ENCODE data around the gene ZNF414.

Gene ZNF414

DNA sequence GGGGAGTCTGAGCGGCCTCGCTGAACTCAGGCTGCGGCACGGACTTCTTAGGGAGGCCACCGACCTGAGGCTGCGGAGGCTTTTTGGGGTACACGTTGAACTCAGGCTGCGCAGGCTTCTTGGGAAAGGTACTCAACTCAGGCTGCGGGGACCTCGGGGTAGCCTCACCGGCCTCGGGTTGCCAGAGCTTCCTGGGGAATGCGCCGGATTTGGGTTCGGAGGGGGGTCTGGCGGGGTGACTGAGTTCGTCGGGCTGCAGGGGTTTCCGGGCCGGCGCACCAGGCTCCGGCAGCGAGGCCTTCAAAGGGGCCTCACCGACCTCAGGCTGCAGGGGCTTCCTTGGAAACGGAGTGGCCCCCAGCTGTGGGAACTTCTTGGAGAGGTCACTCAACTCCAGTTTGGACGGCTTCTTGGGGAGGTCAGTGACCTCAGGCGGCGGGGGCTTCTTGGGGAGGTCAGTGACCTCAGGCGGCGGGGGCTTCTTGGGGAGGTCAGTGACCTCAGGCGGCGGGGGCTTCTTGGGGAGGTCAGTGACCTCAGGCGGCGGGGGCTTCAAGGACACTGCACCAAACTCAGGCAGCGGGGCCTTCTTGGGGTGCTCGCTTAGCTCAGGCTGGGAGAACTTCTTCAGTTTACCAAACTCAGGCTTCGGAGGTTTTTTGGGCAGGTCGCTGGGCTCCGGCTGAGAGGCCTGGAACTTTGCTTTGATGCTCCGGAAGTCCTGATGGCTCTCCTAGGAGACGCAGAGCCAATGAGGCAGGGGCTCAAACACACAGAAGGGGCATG is 14.7 kb downstream of the ZNF414 start:
- no peak overlapping the region for H3K4me3 ChIP-seq (ENCODE audit: low read length)
- no peak for DNase-seq (ENCODE audit: low read depth, low spot score)

DNA sequence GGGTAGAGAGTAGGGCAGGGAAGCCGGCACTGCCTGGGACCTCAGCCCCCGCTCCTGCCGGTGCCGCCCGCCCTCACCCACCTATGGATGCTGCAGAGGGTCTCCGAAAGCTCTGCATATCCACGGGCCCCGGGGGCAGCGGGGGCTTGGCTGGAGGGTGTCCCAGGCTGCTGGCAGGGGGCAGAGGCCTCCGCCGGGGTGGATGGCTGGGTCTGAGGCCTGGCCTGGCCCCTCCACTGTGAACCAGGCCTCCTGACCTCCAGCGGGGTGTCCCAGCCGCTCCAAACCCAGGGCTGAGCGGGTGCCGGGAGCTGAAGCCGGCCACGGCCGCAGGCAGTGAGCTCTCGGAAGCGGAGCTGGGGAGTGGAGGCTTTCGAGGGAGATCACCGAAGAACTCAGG is 15.7 kb downstream of the ZNF414 start:
- no peak overlapping the region for H3K4me3 ChIP-seq (ENCODE audit: low read length)
- no peak for DNase-seq (ENCODE audit: low read depth, low spot score)

DNA sequence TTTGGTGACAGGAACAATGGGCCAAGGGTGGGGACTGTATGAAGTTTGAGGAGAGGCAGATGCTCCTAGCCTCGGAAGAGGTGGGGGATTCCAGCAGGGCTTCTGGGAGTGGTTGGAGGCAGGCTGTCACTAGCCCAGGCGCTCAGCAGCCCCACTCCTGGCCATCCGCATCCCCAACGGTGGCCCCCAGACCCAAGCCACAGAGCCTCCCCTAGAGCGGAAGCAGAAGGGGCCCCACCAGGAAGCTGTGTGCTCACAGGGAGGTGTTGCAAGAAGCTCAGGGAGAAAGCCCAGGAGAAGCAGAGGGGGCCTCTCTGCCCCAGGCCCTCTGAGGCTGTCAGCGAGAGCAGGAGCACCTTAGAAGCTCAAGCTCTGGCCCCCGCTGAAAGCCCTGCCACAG is 19.8 kb downstream of the ZNF414 start:
- H3K4me3 ChIP-seq (ENCODE audit: low read length), result no peak overlapping the region
- peak; percentile 41 for DNase-seq (ENCODE audit: low read depth, low spot score)

DNA sequence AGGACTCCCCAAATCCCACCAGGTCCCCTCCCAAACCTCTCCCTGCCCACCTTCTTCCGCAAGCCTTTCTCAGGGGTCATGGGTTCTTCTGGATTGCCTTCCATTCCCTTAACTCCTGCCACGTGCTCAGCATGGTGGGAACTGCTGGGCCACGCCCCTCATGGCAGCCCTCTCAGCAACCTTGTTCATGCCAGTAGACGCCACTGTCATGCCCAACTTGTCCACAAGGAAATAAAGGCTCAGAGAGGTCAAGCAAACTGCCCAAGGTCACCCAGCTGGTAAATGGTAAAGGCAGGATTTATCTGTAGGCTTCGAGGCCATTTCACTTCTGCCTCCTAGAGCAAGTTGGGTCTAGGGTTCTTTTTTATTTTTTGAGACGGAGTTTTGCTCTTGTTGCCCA is 22.4 kb downstream of the ZNF414 start:
- H3K4me3 ChIP-seq (ENCODE audit: low read length), result no peak overlapping the region
- DNase-seq (ENCODE audit: low read depth, low spot score), result no peak

DNA sequence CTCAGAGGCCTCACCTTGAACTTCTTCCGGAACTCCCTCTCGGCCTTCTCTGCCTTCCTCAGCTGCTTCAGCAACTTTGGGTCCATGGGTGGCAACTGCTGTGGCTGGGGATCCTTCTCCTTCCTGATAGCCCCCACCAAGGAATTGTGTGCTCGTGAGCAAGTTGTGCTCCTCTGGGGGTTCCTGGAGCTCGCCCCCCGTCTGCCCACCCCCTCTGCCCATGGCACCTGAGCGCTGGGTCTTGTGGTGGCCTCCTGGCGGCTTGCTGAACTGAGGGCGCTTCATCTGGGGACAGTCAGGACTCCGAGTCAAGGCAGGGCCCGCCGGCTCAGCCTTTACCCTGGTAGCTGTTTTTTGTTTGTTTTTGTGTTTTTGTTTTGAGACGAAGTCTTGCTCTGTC is 23.1 kb downstream of the ZNF414 start:
- no peak overlapping the region for H3K4me3 ChIP-seq (ENCODE audit: low read length)
- no peak for DNase-seq (ENCODE audit: low read depth, low spot score)

DNA sequence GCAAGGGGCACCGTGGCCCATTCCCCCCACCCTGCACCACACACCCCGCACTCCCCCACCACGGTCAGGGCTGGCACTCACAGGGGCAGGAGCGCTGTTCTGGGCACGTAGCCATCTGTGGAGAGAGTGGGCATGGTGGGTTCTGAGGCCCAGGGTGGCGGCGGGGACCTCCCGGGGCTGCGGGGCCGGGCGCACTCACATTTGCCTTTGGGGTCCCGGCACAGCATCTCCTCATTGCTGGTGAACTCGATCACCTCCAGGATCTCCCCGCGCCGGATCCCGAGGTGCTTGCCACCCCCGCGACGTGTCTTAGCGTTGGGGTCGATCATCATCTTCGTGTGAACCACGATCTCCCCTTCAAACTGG is 23.6 kb downstream of the ZNF414 start:
- DNase-seq (ENCODE audit: low read depth, low spot score), result no peak
- no peak overlapping the region for H3K4me3 ChIP-seq (ENCODE audit: low read length)

DNA sequence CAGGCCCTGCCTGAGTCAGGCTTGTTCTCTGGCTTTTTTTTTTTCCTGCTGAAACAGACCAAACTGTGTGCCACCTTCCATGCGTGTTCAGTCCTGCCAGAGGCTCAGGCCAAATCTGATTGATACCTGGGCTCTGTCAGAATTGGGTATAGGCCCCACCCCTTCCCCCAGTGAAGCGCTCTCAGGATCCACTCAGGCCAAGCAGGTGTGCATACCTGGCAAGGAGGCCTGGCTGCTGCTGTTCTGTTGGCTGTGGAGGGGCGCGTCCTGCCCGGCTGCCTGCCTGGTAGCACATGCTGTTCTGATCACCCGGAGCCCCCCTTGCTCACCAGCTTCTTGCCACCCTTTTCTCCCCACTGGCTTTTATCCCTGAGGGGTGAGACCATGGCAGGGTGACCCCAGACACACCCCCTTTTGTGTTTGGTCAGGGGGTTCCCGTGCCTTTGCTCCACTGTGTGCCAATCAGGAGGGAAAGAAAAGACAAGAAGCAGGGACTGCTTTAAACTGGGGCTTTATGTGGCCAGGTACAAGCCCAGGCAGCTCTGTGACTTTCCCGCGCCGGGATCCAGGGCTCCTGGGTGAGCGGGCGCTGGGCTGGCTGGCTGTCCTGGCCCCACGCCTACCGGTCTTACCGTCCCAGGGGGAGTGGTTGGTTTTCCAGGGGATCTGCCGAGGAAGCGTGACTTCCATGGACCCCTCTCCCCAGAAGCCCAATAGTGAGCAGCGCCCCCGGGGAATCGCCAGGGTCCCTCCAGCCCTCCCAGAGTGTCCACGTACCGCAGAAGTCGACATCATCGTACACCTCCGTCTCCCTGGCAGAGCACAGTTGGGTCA is 24.2 kb downstream of the ZNF414 start:
- DNase-seq (ENCODE audit: low read depth, low spot score), result no peak
- H3K4me3 ChIP-seq (ENCODE audit: low read length), result no peak overlapping the region

DNA sequence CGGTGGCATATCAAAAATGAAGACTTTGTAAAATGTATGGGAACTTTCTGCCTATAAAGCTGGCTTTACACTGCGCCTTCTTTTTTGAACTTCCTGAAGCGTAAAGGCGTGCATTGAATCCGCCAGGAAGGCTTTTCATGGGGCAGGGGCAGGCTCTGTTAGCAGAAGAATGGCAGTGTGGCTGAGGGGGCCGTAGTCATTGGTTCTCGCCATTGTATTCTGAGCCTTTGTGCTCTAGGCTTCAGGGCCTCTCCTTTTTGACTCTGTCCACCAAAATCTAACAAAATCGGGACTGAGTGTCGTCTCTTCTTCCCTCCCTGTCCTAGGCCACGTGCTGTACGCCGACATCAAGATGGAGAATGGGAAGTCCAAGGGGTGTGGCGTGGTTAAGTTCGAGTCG is 25.6 kb downstream of the ZNF414 start:
- DNase-seq (ENCODE audit: low read depth, low spot score), result no peak
- no peak overlapping the region for H3K4me3 ChIP-seq (ENCODE audit: low read length)

DNA sequence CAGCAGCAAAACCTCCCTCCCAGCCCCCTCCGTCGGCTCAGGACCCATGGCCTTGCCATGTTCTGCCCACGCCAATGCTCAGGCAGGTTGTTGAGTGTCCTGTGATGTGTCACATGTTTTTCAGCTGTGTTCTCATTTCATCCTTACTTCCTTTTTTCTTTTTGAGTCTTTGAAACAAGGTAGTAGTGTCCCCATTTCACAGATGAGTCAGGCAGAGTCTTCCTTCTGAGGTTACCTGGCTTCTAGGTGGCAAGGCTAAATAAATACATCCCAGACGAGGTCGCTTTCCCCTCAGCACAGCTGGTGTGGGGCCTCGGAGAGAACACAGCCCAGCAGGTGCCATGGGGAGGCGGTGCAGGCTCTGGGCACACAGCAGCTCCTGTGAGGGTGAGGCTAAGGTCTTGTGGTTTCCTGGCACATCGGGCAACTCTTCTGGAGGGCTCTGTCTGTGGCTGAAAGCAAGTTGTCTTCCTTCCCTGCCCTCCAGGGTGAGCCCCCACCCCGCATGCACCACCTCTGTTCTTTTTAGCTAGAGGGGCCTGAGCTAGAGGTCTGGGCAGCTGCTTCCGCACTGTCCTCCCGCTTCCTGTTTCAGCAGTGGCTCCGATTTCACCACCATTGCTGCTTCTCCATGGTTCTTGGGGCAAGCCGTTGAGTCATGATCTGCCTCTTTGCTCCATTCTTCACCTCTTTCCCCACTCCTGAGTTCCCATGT is 26.7 kb downstream of the ZNF414 start:
- DNase-seq (ENCODE audit: low read depth, low spot score), result peak; percentile 96

DNA sequence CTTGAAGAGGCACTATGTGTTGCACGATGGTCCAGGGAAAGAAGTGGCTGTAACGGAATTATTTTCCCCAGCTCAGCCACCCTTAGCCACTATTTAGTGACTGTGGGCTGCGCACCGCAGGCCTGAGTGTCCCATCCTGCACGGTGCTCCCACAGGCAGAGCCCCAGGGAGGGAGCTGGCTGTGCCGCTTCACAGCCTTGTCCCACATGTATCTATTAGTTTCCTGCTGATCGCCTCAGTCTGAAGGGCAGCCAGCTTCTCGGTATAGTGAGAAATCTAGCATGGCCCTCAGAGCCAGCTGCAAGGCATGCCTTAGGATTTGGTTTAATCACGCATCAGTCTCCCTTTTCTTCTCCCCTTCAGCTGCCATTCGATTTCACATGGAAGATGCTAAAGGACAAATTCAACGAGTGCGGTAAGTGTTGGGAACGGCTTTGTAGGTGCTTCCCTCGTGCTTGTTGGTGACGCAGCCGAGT is 27.3 kb downstream of the ZNF414 start:
- DNase-seq (ENCODE audit: low read depth, low spot score), result no peak
- peak overlapping the region; percentile 7; the same call in 1 of the 2 replicates for H3K4me3 ChIP-seq (ENCODE audit: low read length)

More for the DNA sequence above, 26.7 kb downstream of the ZNF414 start:
- peak overlapping the region; percentile 7; the same call in 1 of the 2 replicates for H3K4me3 ChIP-seq (ENCODE audit: low read length)

DNA sequence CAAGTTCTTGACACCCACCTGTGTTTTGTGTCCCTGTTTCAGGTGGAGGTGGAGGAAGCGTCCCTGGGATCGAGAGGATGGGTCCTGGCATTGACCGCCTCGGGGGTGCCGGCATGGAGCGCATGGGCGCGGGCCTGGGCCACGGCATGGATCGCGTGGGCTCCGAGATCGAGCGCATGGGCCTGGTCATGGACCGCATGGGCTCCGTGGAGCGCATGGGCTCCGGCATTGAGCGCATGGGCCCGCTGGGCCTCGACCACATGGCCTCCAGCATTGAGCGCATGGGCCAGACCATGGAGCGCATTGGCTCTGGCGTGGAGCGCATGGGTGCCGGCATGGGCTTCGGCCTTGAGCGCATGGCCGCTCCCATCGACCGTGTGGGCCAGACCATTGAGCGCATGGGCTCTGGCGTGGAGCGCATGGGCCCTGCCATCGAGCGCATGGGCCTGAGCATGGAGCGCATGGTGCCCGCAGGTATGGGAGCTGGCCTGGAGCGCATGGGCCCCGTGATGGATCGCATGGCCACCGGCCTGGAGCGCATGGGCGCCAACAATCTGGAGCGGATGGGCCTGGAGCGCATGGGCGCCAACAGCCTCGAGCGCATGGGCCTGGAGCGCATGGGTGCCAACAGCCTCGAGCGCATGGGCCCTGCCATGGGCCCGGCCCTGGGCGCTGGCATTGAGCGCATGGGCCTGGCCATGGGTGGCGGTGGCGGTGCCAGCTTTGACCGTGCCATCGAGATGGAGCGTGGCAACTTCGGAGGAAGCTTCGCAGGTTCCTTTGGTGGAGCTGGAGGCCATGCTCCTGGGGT is 28.2 kb downstream of the ZNF414 start:
- H3K4me3 ChIP-seq (ENCODE audit: low read length), result no peak overlapping the region
- no peak for DNase-seq (ENCODE audit: low read depth, low spot score)

DNA sequence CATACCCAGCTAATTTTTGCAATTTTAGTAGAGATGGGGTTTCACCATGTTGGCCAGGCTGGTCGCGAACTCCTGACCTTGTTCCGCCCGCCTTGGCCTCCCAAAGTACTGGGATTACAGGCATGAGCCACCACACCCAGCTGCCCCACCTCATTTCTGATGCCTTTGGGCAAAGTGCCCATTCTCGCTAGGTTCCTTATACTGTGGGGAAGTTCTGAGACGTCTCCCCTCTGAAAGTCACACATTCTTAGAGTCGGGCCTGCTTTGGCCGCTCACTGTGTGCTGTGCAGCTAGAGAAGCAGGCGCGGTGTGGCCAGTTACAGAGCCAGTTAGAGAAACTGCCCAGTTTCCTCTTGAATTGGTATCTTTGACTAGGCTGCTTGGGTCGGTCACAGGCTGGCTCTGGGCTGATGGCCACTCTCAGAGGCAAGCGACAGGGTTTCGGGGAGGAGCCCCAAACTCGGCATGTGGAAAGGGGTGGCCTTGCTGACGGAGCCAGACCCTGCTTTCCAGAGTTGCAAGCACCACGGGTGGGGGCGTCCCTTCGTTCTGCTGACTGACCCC is 29.6 kb downstream of the ZNF414 start:
- no peak overlapping the region for H3K4me3 ChIP-seq (ENCODE audit: low read length)
- DNase-seq (ENCODE audit: low read depth, low spot score), result no peak

DNA sequence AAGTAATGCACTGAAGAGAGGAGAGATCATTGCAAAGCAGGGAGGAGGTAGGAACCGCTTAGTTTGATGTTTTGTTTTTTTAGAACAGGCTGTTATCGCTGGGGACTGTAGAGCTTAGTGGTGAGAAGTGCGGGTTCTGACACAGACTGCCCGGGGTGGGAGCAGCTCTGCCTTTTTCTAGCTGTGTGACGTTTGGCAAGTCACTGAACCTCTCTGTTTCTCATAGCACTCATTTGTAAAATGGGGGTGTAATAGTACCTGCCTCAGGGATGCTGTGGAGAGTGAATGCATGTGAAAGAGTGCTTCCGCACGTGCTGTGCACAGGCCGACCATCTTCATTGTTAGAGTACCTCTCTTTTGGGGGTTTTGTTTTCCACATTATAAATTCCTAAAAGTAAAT is 30.8 kb downstream of the ZNF414 start:
- DNase-seq (ENCODE audit: low read depth, low spot score), result no peak
- H3K4me3 ChIP-seq (ENCODE audit: low read length), result no peak overlapping the region

DNA sequence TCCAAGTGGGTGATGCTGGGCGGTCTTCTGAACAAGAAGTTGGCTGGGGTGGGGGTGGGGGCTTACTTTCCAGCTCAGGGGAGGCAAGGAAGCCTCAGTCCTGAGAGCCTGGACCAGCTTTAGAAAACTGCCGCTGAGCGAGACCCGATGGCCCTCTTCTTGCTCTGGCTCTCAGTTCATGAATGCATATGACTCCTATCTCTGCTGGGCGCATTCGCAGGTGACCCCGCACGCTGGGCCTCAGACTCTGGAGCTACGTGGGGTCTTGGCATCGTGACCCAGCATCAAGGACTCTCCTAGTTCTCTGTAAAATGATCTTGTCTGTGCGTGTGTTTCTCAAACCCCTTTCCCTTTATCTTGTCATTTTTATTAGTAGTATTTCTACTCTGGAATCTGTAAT is 31.3 kb downstream of the ZNF414 start:
- no peak for DNase-seq (ENCODE audit: low read depth, low spot score)

DNA sequence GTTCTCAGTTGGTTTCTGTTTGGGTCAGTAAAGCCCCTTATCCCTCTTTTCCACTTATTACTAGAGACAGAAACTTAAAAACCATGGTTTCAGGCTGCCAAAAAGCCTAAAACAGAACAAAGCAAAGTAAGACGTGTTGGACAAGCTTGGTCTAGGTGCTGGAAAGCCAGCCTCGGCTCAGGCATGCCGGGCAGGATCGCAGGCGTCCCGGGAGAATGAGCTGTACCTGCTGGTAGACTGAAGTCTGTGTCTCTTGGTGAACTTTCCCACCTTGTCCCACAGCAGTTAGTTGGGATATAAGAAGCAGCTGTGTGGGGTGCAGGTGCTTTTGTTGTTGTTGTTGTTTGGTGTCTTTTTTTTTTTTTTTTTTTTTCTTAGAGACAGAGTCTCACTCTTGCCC is 32.4 kb downstream of the ZNF414 start:
- peak overlapping the region; percentile 38 for H3K4me3 ChIP-seq (ENCODE audit: low read length)
- no peak for DNase-seq (ENCODE audit: low read depth, low spot score)

More for the DNA sequence above, 31.3 kb downstream of the ZNF414 start:
- no peak overlapping the region for H3K4me3 ChIP-seq (ENCODE audit: low read length)

DNA sequence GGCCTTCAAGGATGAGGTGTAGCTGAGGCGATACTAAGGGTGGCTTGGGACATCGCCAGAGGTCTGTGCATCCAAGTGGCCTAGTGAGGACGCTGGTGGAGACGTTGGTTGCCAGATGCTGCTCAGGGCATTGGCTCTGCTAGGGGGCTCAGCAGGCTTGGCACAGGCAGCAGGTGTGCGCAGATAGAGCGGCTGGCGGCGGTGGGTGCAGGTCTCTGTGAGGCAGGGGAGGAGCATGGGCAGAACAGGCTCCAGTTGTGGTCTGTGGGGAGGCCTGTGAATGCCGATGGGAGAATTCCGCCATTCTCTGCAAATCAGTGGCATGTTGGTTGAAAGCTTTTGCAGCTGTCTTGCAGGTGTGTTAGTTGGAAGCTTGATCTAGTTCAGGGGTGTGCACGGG is 32.8 kb downstream of the ZNF414 start:
- peak overlapping the region; percentile 38 for H3K4me3 ChIP-seq (ENCODE audit: low read length)
- peak; percentile 98 for DNase-seq (ENCODE audit: low read depth, low spot score)

DNA sequence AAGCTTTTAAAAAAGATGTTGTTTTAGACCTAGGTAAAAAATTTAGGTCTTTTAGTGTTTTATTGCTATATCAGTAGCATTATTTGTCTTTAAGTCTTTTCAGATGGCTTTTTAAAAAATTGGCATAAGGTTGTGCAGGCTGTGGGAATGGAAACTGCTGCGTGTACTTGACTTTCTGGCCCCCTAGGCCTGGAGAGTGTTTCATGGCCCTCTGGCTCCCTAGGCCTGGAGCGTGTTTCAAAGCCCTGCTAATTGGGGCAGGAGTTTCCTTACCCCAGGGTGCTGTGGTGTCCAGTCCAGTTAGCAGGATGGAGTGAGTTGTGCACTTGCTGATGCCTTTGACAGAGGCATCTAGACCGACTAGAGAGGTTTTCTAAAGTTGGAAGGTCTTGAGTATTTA is 35.4 kb downstream of the ZNF414 start:
- no peak overlapping the region for H3K4me3 ChIP-seq (ENCODE audit: low read length)
- DNase-seq (ENCODE audit: low read depth, low spot score), result no peak

DNA sequence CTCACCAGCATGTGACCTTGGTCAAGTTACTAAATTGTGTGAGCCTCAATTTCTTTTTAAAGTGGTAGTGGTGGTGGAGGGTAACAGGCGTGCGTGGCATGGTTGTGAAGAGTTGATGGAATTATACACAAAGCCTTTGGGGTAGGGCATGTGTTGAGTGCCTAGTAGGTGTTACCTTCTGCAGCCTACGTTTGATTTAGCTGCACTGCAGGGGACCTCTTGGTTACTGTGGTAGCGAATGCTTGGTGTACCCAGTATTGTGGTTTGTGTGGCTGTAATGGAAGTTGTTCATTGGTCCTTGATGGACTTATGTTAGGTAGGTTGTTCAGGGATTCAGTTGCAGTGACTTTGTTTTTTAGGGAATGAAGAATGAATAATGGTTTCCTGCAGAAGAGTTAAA is 36.1 kb downstream of the ZNF414 start:
- DNase-seq (ENCODE audit: low read depth, low spot score), result peak; percentile 71

DNA sequence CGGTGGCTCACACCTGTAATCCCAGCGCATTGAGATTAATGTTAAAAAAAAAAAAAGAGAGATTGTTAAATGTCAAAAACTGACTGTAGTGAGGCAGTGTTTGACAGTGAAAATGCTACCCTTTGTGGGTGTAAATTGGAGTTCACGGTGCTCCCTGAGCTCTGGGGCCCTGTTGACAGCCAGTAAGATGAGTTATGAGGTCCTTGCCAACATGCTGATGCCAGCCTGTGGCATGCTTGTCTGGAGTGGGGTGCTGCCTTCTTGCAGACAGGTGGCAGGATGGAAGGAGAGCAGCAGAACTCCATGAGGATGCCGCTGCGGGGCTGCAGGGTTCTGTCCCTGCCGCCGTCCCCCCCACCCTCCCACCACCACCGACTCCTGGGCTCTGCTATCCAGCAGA is 37.4 kb downstream of the ZNF414 start:
- no peak overlapping the region for H3K4me3 ChIP-seq (ENCODE audit: low read length)
- DNase-seq (ENCODE audit: low read depth, low spot score), result no peak

More for the DNA sequence above, 36.1 kb downstream of the ZNF414 start:
- no peak overlapping the region for H3K4me3 ChIP-seq (ENCODE audit: low read length)

All from Jurkat, Clone E6-1 (cell line).